GM21786 (cell line): ENCODE results near the gene TNK2.
"Not testable (repeated sequence)": the region's sequence is repeated elsewhere in the genome, so short reads cannot be mapped to it uniquely, and the experiment has no call there.

Experiments
- ATAC-seq: cut with Tn5 transposase; IDR thresholded peaks from one replicate; pipeline ENCODE4 v1.9.1; 2021; ENCODE audit not compliant: unreplicated experiment

Gene TNK2

GRCh38 chr3:195872097-195872496, 36.3 kb downstream of the TNK2 start:
- no peak for ATAC-seq

- not testable (repeated sequence) for ATAC-seq
Observed at GRCh38 chr3:195871686-195872085, 36.7 kb downstream of the TNK2 start.

- ATAC-seq, result no peak
Observed at GRCh38 chr3:195870937-195871336, 37.4 kb downstream of the TNK2 start.

GRCh38 chr3:195870442-195870841, 37.9 kb downstream of the TNK2 start:
- no peak for ATAC-seq

- no peak for ATAC-seq
Observed at GRCh38 chr3:195869413-195870001, 38.8 kb downstream of the TNK2 start.

- no peak for ATAC-seq
Observed at GRCh38 chr3:195868866-195869412, 39.4 kb downstream of the TNK2 start.

- no peak for ATAC-seq
Observed at GRCh38 chr3:195868336-195868865, 40.0 kb downstream of the TNK2 start.

GRCh38 chr3:195867631-195868335, 40.6 kb downstream of the TNK2 start:
- no peak for ATAC-seq

- ATAC-seq, result no peak
Observed at GRCh38 chr3:195866686-195867511, 41.5 kb downstream of the TNK2 start.

- no peak for ATAC-seq
Observed at GRCh38 chr3:195865752-195866151, 42.6 kb downstream of the TNK2 start.

- ATAC-seq, result no peak
Observed at GRCh38 chr3:195863121-195864061, 45.0 kb downstream of the TNK2 start.

- not testable (repeated sequence) for ATAC-seq
Observed at GRCh38 chr3:195862318-195862717, 46.0 kb downstream of the TNK2 start.

GRCh38 chr3:195860456-195860855, 47.9 kb downstream of the TNK2 start:
- ATAC-seq, result no peak

GRCh38 chr3:195859846-195860411, 48.4 kb downstream of the TNK2 start:
- ATAC-seq, result no peak

GRCh38 chr3:195859061-195859845, 49.1 kb downstream of the TNK2 start:
- ATAC-seq, result no peak

GRCh38 chr3:195856410-195857084, 51.8 kb downstream of the TNK2 start:
- no peak for ATAC-seq

- no peak for ATAC-seq
Observed at GRCh38 chr3:195855471-195856409, 52.6 kb downstream of the TNK2 start.
